GM12801 (cell line): ENCODE measurements around the gene ASTE1.

Source experiments
- TF ChIP-seq, protein P1 (sequence below): IDR thresholded peaks from one replicate; pipeline ENCODE4 v1.5.1; 2011; ENCODE audit warnings: control low read depth; ENCODE audit not compliant: insufficient read length; ENCODE audit errors: extremely low read depth

ASTE1 gene

DNA sequence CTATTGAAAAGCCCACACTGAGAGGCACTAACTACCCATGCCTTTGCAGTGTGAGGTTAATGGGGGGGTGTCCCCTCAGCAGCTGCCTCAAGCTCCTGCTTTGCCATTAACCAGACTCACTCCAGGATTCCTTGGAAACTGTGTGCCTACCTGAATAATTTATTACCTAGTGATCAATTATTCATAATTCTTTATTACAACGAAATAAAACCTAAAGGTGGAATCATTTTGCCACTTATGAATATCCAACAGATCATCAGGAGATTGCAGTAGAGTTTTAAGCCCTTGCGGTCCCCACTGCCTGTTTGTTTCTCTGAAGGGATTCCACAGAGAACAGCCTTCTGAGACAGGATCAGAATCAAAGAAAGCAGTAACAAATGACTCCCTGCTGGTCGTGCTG lies 23.4 kb upstream of the ASTE1 start:
- TF ChIP-seq, protein P1, sequence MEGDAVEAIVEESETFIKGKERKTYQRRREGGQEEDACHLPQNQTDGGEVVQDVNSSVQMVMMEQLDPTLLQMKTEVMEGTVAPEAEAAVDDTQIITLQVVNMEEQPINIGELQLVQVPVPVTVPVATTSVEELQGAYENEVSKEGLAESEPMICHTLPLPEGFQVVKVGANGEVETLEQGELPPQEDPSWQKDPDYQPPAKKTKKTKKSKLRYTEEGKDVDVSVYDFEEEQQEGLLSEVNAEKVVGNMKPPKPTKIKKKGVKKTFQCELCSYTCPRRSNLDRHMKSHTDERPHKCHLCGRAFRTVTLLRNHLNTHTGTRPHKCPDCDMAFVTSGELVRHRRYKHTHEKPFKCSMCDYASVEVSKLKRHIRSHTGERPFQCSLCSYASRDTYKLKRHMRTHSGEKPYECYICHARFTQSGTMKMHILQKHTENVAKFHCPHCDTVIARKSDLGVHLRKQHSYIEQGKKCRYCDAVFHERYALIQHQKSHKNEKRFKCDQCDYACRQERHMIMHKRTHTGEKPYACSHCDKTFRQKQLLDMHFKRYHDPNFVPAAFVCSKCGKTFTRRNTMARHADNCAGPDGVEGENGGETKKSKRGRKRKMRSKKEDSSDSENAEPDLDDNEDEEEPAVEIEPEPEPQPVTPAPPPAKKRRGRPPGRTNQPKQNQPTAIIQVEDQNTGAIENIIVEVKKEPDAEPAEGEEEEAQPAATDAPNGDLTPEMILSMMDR: no peak

DNA sequence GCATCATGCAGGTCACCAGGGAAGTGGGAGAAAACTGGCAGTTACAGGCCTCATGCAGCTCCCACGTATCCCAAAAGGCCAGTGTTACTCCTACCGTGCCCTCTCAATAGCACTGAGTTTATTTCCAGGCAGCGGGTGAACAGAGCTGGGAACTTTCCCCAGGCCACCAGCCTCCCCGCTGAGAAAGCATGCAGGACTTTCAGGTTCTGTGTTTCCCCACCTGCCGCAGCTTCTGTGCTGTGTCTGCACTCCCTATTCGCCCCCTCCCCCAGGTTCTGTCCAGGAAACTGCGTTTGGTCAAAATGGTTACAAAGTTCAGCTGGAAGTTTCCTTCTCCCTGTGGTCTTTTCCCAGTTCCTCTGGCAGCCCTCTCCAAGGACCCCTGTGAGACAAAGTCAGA lies 21.4 kb upstream of the ASTE1 start:
- TF ChIP-seq, protein P1: no peak

DNA sequence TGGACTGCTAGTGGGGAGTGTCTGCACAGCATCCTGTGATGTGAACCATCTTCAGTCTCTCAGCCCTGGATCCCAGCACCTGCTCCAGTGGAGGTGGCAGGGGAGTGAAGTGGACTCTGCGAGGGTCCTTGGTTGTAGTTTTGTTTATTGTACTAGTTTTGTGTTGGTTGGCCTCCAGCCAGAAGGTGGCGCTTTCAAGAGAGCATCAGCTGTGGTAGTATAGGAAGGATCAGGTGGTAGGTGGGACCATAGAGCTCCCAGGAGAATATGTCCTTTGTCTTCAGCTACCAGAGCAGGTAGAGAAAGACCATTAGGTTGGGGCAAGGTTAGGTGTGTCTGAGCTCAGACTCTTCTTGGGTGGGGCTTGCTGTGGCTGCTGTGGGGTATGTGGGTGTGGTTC lies 21.0 kb upstream of the ASTE1 start:
- TF ChIP-seq, protein P1: no peak

DNA sequence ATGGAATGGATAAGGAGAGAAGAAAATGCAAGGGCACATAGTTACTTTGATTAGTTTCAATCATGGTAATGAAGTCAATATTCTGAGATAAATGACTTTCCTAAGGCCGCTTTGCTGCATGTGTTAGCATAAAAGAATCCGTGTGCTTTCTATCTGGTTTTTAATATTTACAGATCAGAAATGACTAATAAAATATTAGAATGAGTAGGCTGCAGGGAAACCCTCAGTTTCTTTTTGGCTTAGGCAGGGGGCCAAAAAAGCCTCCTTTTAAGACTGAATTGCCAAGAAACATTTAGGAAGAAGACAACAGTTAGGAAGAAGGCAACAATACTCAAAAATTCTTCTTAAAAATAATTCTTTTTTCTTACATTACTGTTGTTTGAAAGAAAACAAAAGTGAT lies 11.7 kb upstream of the ASTE1 start:
- TF ChIP-seq, protein P1: no peak

DNA sequence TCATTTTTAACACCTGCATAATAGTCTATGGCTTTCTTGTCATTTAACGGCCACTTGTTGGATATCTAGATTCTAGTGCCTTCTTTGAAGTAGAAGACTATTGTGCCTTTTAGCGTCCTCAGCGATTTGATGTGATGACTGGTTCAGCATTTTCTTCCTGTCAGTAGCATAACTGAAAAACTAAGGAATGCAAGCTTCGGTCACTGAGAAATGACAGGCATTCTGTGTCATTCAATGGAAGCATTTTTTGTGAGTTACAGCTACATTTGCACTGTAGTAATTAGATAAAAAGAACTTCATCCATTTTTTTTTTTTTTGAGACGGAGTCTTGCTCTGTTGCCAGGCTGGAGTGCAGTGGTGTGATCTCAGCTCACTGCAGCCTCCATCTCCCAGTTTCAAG lies 10.4 kb upstream of the ASTE1 start:
- TF ChIP-seq, protein P1: no peak

DNA sequence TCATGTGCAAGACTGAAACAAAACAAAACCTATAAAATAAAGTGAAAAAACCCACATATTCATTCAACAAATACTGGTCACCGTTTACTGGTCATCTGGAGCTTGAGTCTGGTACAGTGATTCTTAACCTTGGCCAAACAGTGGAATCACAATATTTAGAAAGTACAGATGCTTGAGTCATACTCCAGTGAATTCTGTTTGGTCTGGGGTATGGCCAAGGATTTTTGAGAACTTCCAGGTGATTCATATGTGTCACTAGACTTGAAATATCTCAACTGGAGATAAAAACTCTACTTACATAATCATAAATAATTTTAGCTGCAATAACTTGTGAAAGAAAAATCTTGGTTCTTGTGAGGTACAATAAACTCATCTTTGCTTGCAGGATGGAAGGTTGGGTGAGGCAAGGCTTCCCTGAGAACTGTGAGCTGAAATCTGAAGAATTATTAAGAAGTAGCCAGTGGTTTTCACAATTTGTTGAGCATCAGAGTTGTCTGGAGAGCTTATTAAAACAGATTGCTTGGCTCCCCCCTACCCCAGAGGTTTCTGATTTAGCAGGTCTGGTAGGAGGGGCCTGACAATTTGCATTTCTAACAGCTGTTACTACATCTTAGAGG lies 9.7 kb upstream of the ASTE1 start:
- TF ChIP-seq, protein P1: no peak

DNA sequence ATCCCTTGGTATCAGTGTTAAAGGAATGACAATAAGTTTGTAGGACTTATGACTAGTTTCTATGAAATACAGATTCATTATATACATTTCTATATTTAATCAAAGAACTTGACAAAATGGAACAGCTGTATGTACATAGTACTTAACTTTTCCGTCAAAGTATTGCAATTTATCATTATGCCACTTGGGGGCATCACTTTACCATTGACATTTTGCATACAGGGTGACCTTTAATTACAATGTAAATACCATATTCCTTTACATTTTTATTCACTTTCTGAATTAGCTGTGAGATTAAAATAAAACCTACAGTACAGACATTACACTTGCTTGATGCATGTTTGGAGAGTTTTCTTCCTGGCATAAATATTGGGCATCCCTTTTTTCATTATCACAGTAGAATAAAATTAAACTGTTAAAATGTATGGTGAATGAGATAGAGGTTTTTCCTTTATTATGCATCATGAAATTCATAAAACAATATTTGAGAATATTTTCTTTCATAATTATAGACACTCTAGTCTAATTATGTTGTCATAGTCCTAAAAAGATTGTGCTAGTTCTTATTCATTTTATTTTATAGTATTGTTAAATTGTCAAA lies 7.0 kb upstream of the ASTE1 start:
- TF ChIP-seq, protein P1: no peak
